HEK293T (cell line): ENCODE data around the gene FXYD7.
A peak's percentile ranks its signal among the peaks of the same experiment; 100 is the strongest.

Experiments used
- CTCF ChIA-PET: fragments of 350-600 bp; formaldehyde crosslinking; extraction: SDS; loops from one replicate; lab custom pipeline; 2021; ENCODE audit warnings: antibody characterized with exemption, inconsistent platforms; lab: Yijun Ruan, JAX
- POLR2A ChIA-PET: fragments of 350-600 bp; formaldehyde crosslinking; extraction: SDS; loops from one replicate; lab custom pipeline; 2020; ENCODE audit warnings: antibody characterized with exemption, inconsistent platforms; lab: Yijun Ruan, JAX
- DNase-seq: peaks from one replicate; pipeline ENCODE4 v3.0.0; 2012; ENCODE audit warnings: mixed read lengths; ENCODE audit errors: extremely low spot score
- ARNT ChIP-seq: fragments of 450-650 bp; IDR thresholded peaks from 2 replicates; pipeline ENCODE4 v1.6.1; 2017; ENCODE audit warnings: mild to moderate bottlenecking
- BHLHE40 ChIP-seq: fragments of 450-650 bp; IDR thresholded peaks from 2 replicates; pipeline ENCODE4 v1.6.1; 2016; ENCODE audit warnings: mild to moderate bottlenecking, moderate library complexity, borderline replicate concordance
- CTBP1 ChIP-seq: fragments of 450-650 bp; IDR thresholded peaks from 2 replicates; pipeline ENCODE4 v1.6.1; 2016; ENCODE audit warnings: borderline replicate concordance
- ELF4 ChIP-seq: fragments of 450-650 bp; IDR thresholded peaks from 2 replicates; pipeline ENCODE4 v1.6.1; 2017; ENCODE audit warnings: antibody characterized with exemption
- FOXA1 ChIP-seq: fragments of 450-650 bp; IDR thresholded peaks from 2 replicates; pipeline ENCODE4 v1.6.1; 2016; ENCODE audit warnings: mild to moderate bottlenecking
- FOXK2 ChIP-seq: fragments of 450-650 bp; IDR thresholded peaks from 2 replicates; pipeline ENCODE4 v1.6.1; 2016; ENCODE audit warnings: mild to moderate bottlenecking
- FOXM1 ChIP-seq: fragments of 450-650 bp; IDR thresholded peaks from 2 replicates; pipeline ENCODE4 v1.6.1; 2017; ENCODE audit warnings: mild to moderate bottlenecking, borderline replicate concordance
- HDGF ChIP-seq: fragments of 450-650 bp; IDR thresholded peaks from 2 replicates; pipeline ENCODE4 v1.6.1; 2017; ENCODE audit warnings: antibody characterized with exemption, borderline replicate concordance
- L3MBTL2 ChIP-seq: fragments of 450-650 bp; conservative IDR thresholded peaks from 2 replicates; pipeline ENCODE4 v1.6.1; 2016; ENCODE audit warnings: mild to moderate bottlenecking
- LEF1 ChIP-seq: fragments of 450-650 bp; IDR thresholded peaks from 2 replicates; pipeline ENCODE4 v1.6.1; 2017; ENCODE audit warnings: mild to moderate bottlenecking, borderline replicate concordance
- NFRKB ChIP-seq: fragments of 450-650 bp; IDR thresholded peaks from 2 replicates; pipeline ENCODE4 v1.6.1; 2016; ENCODE audit warnings: mild to moderate bottlenecking, moderate library complexity
- SP1 ChIP-seq: fragments of 450-650 bp; IDR thresholded peaks from 2 replicates; pipeline ENCODE4 v1.6.1; 2017
- SUZ12 ChIP-seq: fragments of 450-650 bp; IDR thresholded peaks from 2 replicates; pipeline ENCODE4 v1.6.1; 2016; ENCODE audit warnings: mild to moderate bottlenecking
- TARDBP ChIP-seq: fragments of 450-650 bp; IDR thresholded peaks from 2 replicates; pipeline ENCODE4 v1.6.1; 2016
- ZNF384 ChIP-seq: fragments of 450-650 bp; IDR thresholded peaks from 2 replicates; pipeline ENCODE4 v1.6.1; 2016
- TF ChIP-seq, protein P1 (sequence below): fragments of 450-650 bp; IDR thresholded peaks from 2 replicates; pipeline ENCODE4 v1.6.1; 2016

Gene FXYD7

DNA sequence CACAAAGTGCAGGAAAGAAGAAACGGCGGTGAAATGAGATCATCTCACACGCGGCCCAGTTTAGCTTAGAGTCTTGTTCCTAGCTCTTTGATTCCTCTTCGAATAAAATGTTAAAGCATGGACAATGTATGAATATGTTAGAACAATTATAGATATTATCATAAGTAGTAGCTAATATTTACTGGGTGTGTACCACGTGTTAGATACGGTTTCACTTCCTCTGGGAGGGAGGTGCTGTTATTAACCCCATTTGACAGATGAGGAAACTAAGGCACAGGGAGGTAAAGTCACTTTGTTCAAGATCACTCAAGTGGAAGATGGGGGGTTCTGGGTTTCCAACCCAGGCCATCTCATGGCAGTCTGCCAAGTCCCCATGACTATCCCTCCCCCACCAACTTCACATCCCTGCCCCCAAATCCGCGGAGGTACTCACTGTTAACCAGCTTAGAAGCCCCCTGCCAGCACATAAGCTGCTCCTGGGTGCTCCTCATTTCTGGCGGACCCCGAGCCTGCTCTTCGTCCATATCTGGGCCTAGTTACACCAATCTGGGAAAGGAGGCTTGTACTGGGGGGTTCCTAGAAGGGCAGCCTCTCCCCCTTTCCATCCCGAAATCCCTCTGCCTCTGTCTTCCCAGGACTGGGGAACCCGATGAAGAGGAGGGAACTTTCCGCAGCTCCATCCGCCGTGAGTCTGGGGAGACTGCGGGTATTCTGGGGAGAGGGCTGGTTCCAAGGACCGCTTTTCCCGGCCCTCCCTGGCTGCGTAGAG is 1.0 kb upstream of the FXYD7 start:
- DNase-seq, result no peak
- POLR2A ChIA-PET, result interaction anchor here (0.9 to 1.5 kb wide), 6 partner anchors 10 to 127 kb away, joined by 3 to 7 read pairs (median 4); partner anchors contain the start of genes FXYD5 and USF2
- TF ChIP-seq FOXA1 (no peak), TARDBP (no peak), CTBP1 (no peak), L3MBTL2 (no peak), FOXK2 (no peak), SUZ12 (no peak), NFRKB (no peak), SP1 (no peak), ARNT (no peak), FOXM1 (no peak), ZNF384 (no peak), HDGF (no peak), LEF1 (no peak)
- TF ChIP-seq, protein P1, sequence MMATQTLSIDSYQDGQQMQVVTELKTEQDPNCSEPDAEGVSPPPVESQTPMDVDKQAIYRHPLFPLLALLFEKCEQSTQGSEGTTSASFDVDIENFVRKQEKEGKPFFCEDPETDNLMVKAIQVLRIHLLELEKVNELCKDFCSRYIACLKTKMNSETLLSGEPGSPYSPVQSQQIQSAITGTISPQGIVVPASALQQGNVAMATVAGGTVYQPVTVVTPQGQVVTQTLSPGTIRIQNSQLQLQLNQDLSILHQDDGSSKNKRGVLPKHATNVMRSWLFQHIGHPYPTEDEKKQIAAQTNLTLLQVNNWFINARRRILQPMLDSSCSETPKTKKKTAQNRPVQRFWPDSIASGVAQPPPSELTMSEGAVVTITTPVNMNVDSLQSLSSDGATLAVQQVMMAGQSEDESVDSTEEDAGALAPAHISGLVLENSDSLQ, result no peak
- CTCF ChIA-PET, result interaction anchor here (0.7 to 1.1 kb wide), 6 partner anchors 11 to 125 kb away, joined by 3 to 7 read pairs (median 3); partner anchors contain the start of gene FXYD5

DNA sequence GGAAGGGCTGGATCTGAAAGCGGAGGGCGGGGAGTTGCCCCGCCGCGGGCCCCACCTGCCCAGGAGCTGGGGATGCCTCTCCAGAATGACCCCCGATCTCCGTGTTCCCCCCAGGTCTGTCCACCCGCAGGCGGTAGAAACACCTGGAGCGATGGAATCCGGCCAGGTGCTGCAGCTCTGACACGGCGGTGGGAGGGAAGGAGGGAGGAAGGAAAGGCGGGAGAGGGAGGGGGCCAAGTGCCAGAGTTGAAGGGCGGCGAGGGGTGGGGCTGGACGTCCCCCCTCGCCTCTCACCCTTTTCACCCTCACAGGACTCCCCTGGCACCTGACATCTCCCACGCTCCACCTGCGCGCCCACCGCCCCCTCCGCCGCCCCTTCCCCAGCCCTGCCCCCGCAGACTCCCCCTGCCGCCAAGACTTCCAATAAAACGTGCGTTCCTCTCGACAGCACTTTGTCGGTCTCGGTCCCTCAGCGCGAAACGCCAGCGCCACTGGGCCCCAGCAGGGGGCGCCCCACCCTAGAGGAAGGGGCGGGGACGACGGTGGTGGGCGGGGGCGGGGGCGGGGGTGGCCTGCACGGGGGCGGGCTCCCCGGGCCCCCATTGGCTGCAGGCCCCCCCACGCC is 337 bp upstream of the FXYD7 start:
- POLR2A ChIA-PET, result interaction anchor here (1.4 kb wide), 1 partner anchor 9 kb away, joined by 3 read pairs; no protein-coding TSS in a partner anchor
- TF ChIP-seq ELF4 (no peak), FOXK2 (no peak), ZNF384 (no peak), ARNT (no peak), FOXM1 (no peak), HDGF (no peak), FOXA1 (no peak)
- CTCF ChIA-PET, result interaction anchor here (0.9 kb wide), 2 partner anchors 11 to 88 kb away, joined by 3 to 7 read pairs; partner anchors contain the start of gene FXYD5
- peak; percentile 63 for DNase-seq

DNA sequence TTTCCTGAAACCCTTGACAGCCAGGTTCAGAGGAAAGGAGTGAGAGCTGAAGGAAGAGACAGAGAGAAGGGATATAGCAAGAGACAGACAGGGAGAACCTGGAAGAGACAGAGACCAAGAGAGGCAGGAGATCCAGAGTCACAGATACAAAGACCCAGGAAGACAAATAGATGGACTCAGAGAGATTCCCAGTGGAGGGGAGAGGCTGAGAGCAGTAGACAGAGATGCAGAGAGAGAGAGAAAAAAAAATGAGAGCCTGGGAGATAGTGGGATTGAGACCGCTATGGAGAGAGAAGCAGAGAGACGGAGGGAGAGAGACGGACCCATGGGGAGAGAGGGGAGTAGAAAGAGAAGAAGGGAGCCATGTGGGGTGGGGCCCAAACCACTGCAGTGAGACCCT is 763 bp downstream of the FXYD7 start:
- CTCF ChIA-PET, result interaction anchor here (0.5 to 0.7 kb wide), 3 partner anchors 124 to 1808 kb away, joined by 3 to 6 read pairs (median 5); no protein-coding TSS in a partner anchor
- POLR2A ChIA-PET, result no interaction called here
- TF ChIP-seq CTBP1, result no peak
- TF ChIP-seq SUZ12, result no peak
- TF ChIP-seq LEF1, result no peak
- no peak for TF ChIP-seq FOXM1
- no peak for TF ChIP-seq L3MBTL2
- TF ChIP-seq TARDBP, result no peak
- TF ChIP-seq ZNF384, result no peak
- no peak for TF ChIP-seq ELF4
- TF ChIP-seq NFRKB, result no peak
- no peak for TF ChIP-seq HDGF
- no peak for TF ChIP-seq BHLHE40
- DNase-seq, result no peak

DNA sequence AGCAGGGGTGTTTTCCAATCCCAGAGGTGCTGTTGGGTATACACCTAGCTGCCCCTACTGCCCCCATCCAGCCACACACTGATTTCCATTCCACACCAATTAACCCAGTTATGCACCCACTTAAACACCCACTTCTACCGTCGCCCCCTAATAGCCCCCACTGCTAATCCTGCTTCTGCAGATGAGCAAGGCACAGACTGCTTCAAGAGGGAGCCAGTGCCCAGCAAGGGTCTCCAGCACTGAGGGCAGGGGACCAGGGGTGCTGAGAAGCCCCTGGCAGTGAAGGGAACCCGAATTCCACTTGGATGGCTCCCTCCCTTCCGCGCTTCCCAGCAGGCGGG is 1.2 kb downstream of the FXYD7 start:
- no peak for DNase-seq
- TF ChIP-seq LEF1, result no peak
- no peak for TF ChIP-seq ARNT
- no peak for TF ChIP-seq TARDBP
- TF ChIP-seq SUZ12, result no peak
- no peak for TF ChIP-seq FOXM1
- TF ChIP-seq ZNF384, result no peak
- TF ChIP-seq FOXA1, result no peak
- no peak for TF ChIP-seq L3MBTL2
- TF ChIP-seq, protein P1, result no peak
- TF ChIP-seq HDGF, result no peak
- no peak for TF ChIP-seq CTBP1
- TF ChIP-seq SP1, result no peak
- no peak for TF ChIP-seq ELF4
- TF ChIP-seq FOXK2, result no peak
- POLR2A ChIA-PET, result no interaction called here
- CTCF ChIA-PET, result interaction anchor here (0.7 kb wide), 1 partner anchor 1808 kb away, joined by 5 read pairs; no protein-coding TSS in a partner anchor

DNA sequence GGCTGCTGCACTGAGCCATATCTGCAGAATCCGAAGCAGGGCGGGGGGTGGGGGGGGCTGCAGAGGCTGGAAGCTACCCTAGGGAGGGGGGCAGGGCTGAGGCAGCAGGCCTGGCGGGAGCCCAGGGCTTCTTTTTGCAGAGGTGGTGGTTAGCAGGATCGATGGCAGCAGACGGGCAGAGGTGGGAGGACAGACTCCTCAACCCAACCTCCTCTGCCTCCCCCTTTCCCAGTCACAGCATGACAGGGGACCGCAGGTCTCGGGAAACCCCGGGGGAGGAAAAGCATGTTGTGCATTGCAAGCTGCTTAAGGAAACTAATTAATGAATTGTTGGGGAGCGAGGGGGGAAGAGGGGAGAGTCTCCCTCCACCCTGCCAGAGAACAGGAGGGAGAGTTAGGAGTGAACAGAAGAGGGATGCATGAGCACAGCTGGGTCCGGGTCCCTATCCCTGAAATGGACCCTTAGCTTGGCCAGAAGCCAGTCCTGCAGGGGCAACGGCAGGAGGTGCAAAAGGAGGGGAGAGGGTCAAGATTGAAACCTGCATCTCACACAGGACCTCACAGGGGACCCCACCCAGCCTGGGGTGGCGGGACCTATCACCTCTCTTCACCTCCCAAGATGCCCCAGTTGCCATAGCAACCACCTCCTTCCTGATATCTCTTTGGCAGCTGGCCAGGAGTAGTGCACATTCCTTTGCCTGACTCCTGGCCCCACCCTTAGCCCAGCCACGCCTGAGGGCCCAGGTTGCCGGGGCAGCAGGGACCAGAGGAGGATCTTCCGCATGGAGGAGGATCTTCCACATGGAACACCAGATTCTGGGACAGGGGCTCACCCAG is 1.8 kb downstream of the FXYD7 start:
- TF ChIP-seq L3MBTL2 (no peak), ZNF384 (no peak), ELF4 (no peak), SUZ12 (no peak), BHLHE40 (no peak), HDGF (no peak), FOXA1 (no peak), FOXM1 (no peak)
- peak; percentile 49 for DNase-seq
- ChIA-PET POLR2A (no interaction called here), CTCF (interaction anchor here (0.7 kb wide), 1 partner anchor 1809 kb away, joined by 5 read pairs; no protein-coding TSS in a partner anchor)
